A549 (cell line): Measurements from ENCODE around the gene ANO6.

Experiments
- BHLHE40 ChIP-seq: IDR thresholded peaks from 2 replicates; pipeline ENCODE4 v1.6.1; 2012; ENCODE audit warnings: low read depth, low read length, inconsistent platforms
- CHD2 ChIP-seq: fragments of 150-350 bp; IDR thresholded peaks from 2 replicates; pipeline ENCODE4 v1.6.1; 2014; ENCODE audit warnings: low read length; ENCODE audit not compliant: partially characterized antibody
- EP300 ChIP-seq, 2 experiments: fragments of >200 bp; sonication (Bioruptor Twin); formaldehyde crosslinking; IDR thresholded peaks; 2 replicates in 1 of 2; 3 replicates in 1 of 2; pipeline ENCODE4 v1.6.1; 2016 to 2017
- FOSL2 ChIP-seq, 2 experiments: fragments of 450-650 bp in 1 of 2; fragments of >200 bp in 1 of 2; sonication (Bioruptor Twin) in 1 of 2; formaldehyde crosslinking; IDR thresholded peaks; 2 replicates each; pipeline versions ENCODE4 v1.5.0 to v1.6.1; 2016 to 2020; ENCODE audit warnings: mild to moderate bottlenecking in 1 of 2, moderate library complexity in 1 of 2
- GATA3 ChIP-seq: IDR thresholded peaks from 2 replicates; pipeline ENCODE4 v1.6.1; 2012; ENCODE audit warnings: borderline replicate concordance
- KDM1A ChIP-seq: fragments of 200-600 bp; sonication (generic); IDR thresholded peaks from 2 replicates; pipeline ENCODE4 v1.6.1; 2016; ENCODE audit warnings: low read depth, mild to moderate bottlenecking
- PHF8 ChIP-seq: fragments of 200-600 bp; sonication (generic); IDR thresholded peaks from 2 replicates; pipeline ENCODE4 v1.6.1; 2016; ENCODE audit warnings: low read depth, mild to moderate bottlenecking, antibody characterized with exemption, moderate library complexity, borderline replicate concordance
- POLR2A ChIP-seq: IDR thresholded peaks from 2 replicates; pipeline ENCODE4 v1.6.1; 2012; ENCODE audit warnings: mild to moderate bottlenecking, low read length
- TF ChIP-seq, protein P1 (sequence below): IDR thresholded peaks from 2 replicates; pipeline ENCODE4 v1.6.1; 2012
- TF ChIP-seq, protein P2 (sequence below): fragments of 200-600 bp; sonication (generic); IDR thresholded peaks from 2 replicates; pipeline ENCODE4 v1.6.1; 2016; ENCODE audit warnings: antibody characterized with exemption, mild to moderate bottlenecking, moderate library complexity
- TF ChIP-seq, protein P3 (sequence below): fragments of >200 bp; sonication (Bioruptor Twin); formaldehyde crosslinking; IDR thresholded peaks from 3 replicates; pipeline ENCODE4 v1.5.1; 2016

- TF ChIP-seq, protein P1, sequence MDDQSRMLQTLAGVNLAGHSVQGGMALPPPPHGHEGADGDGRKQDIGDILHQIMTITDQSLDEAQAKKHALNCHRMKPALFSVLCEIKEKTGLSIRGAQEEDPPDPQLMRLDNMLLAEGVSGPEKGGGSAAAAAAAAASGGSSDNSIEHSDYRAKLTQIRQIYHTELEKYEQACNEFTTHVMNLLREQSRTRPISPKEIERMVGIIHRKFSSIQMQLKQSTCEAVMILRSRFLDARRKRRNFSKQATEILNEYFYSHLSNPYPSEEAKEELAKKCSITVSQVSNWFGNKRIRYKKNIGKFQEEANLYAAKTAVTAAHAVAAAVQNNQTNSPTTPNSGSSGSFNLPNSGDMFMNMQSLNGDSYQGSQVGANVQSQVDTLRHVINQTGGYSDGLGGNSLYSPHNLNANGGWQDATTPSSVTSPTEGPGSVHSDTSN = no peak
- TF ChIP-seq EP300 (IDR thresholded peaks at IDR 0.05) (no peak), BHLHE40 (no peak), GATA3 (no peak), POLR2A (no peak), PHF8 (no peak), CHD2 (no peak), FOSL2 (IDR thresholded peaks at IDR 0.05) (no peak), FOSL2 (CRISPR knock-in tag; IDR thresholded peaks at IDR 0.05) (no peak), KDM1A (no peak)
- TF ChIP-seq, protein P2, sequence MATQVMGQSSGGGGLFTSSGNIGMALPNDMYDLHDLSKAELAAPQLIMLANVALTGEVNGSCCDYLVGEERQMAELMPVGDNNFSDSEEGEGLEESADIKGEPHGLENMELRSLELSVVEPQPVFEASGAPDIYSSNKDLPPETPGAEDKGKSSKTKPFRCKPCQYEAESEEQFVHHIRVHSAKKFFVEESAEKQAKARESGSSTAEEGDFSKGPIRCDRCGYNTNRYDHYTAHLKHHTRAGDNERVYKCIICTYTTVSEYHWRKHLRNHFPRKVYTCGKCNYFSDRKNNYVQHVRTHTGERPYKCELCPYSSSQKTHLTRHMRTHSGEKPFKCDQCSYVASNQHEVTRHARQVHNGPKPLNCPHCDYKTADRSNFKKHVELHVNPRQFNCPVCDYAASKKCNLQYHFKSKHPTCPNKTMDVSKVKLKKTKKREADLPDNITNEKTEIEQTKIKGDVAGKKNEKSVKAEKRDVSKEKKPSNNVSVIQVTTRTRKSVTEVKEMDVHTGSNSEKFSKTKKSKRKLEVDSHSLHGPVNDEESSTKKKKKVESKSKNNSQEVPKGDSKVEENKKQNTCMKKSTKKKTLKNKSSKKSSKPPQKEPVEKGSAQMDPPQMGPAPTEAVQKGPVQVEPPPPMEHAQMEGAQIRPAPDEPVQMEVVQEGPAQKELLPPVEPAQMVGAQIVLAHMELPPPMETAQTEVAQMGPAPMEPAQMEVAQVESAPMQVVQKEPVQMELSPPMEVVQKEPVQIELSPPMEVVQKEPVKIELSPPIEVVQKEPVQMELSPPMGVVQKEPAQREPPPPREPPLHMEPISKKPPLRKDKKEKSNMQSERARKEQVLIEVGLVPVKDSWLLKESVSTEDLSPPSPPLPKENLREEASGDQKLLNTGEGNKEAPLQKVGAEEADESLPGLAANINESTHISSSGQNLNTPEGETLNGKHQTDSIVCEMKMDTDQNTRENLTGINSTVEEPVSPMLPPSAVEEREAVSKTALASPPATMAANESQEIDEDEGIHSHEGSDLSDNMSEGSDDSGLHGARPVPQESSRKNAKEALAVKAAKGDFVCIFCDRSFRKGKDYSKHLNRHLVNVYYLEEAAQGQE = no peak
- TF ChIP-seq, protein P3, sequence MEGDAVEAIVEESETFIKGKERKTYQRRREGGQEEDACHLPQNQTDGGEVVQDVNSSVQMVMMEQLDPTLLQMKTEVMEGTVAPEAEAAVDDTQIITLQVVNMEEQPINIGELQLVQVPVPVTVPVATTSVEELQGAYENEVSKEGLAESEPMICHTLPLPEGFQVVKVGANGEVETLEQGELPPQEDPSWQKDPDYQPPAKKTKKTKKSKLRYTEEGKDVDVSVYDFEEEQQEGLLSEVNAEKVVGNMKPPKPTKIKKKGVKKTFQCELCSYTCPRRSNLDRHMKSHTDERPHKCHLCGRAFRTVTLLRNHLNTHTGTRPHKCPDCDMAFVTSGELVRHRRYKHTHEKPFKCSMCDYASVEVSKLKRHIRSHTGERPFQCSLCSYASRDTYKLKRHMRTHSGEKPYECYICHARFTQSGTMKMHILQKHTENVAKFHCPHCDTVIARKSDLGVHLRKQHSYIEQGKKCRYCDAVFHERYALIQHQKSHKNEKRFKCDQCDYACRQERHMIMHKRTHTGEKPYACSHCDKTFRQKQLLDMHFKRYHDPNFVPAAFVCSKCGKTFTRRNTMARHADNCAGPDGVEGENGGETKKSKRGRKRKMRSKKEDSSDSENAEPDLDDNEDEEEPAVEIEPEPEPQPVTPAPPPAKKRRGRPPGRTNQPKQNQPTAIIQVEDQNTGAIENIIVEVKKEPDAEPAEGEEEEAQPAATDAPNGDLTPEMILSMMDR = no peak
These were observed 29.1 kb upstream of the ANO6 start for GRCh38 chr12:45186762-45187161.
